Right ventricle myocardium inferior (tissue), 1 donor: ENCODE measurements around the gene IRF9. TPM values are rescaled to one million over a fixed set of nuclear protein-coding genes. Genes with fewer than 3 reads are reported as not detected.
A peak's percentile ranks its signal among the peaks of the same experiment; 100 is the strongest.
"Not testable (repeated sequence)": the region's sequence is repeated elsewhere in the genome, so short reads cannot be mapped to it uniquely, and the experiment has no call there.

Experiments
- ATAC-seq: fragments of 200-7000 bp; cut with Tn5 transposase; one replicate; pipeline ENCODE4 v1.9.1; 2020; ENCODE audit warnings: mild to moderate bottlenecking, moderate library complexity
- DNase-seq: peaks from one replicate; pipeline ENCODE4 v3.0.0; 2021; ENCODE audit errors: missing footprints
- intact Hi-C: fragments of 100-400 bp; cut with DNase I; formaldehyde crosslinking; loops from one replicate; pipeline ENCODE4 v1.11.0; 2022
- microRNA-seq: library from miRNA; unstranded; fragments of <30 nt; microRNA quantifications from one replicate; pipeline ENCODE4 v1.2.0, GENCODE V29; 2020
- total RNA-seq: library from RNA; stranded (reverse); fragmentation: NEBNext Ultra II Directional; extraction: Animal tissue kit (Norgen Biotek cat#: 25700); gene quantifications from one replicate; pipeline ENCODE4 v1.2.1, GENCODE V29; 2021
- donor health status: DM: no; HTN: yes; CAD: no; lungs with severe emphysema.

Gene IRF9
- total RNA-seq, 1 donor from 2014 or later, result 30.5 TPM

DNA sequence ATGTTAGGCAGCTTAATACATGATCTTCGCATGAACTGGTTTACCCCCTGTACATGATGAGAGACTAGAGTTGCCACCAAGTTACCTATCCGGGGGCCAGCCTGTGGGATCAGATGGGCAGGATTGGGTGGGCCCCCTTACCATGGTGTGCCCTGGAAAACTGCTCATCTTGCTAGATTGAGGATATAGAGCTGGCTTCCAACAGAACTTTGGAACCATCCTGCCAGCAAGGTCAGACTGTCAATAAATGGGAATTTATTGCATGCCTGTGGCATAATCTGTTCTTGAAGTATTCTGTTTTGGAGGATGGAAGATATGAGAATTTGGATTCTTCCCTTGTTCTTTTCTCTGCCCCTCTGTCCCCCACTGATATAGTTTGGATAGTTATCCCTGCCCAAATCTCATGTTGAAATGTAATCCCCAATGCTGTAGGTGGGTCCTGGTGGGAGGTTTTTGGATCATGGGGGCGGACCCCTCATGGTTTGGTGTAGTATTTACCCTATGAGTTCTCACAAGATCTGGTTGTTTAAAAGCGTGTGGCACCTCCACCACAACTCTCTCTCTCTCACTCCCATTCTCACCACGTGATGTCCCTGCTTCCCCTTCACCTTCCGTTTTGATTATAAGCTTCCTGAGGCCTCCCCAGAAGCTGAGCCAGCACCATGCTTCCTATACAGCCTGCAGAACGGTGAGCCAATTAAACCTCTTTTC is 37.9 kb downstream of the IRF9 start:
- intact Hi-C loops, result no loop called here
- no peak for DNase-seq
- no peak for ATAC-seq

DNA sequence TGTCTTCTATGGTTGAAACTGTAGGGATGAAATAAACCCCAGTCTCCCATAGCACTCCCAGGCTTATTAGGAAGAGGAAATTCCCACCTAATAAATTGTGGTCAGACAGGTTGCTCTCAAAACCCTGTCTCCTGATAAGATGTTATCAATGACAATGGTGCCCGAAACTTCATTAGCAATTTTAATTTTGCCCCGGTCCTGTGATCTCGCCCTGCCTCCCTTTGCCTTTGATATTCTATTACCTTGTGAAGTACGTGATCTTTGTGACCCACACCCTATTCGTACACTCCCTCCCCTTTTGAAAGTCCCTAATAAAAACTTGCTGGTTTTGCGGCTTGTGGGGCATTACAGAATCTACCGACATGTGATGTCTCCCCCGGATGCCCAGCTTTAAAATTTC is 41.5 kb downstream of the IRF9 start:
- intact Hi-C loops, ATAC-seq, DNase-seq: not testable (repeated sequence)

DNA sequence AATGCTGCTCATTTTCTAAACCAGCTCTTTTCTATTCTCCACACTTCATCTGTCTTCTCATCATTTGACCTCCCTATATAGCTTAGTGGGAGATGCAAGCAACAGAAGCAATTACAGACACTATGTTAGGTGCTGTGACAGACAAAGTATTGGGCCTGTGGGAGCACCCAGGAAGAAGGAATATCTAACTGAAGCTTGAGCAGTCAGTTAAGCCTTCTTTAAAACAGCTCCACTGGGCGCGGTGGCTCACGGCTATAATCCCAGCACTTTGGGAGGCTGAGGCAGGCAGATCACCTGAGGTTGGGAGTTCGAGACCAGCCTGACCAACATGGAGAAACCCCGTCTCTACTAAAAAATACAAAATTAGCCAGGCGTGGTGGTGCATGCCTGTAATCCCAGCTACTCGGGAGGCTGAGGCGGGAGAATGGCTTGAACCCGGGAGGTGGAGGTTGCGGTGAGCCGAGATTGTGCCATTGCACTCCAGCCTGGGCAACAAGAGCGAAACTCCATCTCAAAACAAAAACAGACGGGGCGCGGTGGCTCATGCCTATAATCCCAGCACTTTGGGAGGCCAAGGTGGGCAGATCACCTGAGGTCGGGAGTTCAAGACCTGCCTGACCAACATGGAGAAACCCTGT is 42.3 kb downstream of the IRF9 start:
- intact Hi-C loops, DNase-seq, ATAC-seq: not testable (repeated sequence)

DNA sequence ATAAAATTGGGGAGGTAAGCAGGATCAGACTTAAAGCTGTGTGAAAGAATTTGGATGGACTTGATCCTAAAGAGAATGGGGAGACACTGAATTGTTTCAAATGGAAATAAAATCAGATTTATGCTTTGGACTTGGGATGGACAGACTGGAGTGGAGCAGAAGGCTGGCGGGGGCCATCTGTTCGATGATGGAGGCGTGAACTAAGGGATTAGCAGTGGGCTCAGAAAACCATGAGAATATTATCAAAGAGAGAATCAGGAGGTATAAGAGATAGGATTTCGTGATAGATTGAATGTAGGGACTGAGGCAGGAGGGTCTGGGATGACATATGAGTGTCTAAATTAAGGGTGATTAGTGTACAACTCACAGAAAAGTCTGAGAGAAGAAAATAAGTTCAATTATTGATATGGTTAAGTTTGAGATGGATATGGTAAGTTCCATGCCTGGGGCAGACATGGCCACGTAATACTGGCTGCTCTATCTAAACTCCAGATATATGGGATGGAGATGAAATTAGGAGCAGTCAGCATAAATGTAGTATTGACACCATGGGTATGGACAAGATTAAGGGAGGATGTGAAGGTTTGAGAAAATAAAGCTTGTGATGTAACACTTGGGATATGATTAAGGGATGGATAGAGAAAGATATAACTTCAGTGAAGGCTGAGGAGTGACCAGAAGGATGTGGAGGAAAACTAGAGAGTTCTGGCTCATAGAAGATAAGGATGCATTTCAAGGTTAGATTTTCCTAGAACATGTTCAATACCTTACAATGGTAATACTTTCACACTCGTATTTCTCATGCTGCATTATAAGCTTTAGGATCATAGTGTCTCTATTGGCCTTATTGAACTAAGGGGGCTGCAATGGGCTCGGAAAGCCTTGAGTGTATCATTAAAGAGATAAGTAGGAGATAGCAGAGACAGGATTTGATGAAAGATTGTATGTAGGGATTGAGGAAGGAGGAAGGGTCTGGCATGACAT is 43.4 kb downstream of the IRF9 start:
- no peak for ATAC-seq
- no peak for DNase-seq
- intact Hi-C loops, result no loop called here

DNA sequence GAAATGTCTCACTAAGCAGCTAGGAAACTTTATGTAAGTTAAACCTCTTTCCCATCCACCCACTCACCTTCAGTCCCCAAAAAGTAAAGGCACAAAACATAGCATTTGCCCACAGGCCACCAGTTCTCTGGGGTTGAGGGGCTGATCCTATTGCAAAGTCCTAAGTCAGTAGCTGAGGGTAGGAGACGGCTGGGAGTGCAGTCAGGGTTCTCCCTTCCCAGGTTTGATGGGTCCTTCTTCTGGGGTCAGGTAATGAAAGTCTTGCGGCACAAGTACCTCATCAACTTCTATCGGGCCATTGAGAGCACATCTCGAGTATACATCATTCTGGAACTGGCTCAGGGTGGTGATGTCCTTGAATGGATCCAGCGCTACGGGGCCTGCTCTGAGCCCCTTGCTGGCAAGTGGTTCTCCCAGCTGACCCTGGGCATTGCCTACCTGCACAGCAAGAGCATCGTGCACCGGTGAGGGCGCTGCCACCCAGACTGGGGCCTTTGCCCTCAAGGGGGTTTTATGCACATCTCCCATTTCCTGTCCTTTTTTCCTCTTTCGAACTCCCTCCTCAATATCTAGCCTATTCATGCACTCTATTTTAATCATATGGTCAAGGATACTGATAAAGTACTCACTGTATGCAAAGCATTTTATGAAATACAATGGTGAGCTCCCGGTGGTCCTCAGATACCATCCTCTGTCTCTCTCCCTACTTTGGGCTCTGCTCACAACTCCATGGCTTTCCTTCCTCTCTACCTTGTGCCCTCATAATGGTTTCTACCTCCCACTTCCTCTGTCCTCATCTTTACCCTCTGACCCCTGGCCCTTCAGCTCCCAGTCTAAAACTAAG is 45.4 kb downstream of the IRF9 start:
- no peak for DNase-seq
- intact Hi-C loops, result no loop called here
- peak; percentile 11 for ATAC-seq

DNA sequence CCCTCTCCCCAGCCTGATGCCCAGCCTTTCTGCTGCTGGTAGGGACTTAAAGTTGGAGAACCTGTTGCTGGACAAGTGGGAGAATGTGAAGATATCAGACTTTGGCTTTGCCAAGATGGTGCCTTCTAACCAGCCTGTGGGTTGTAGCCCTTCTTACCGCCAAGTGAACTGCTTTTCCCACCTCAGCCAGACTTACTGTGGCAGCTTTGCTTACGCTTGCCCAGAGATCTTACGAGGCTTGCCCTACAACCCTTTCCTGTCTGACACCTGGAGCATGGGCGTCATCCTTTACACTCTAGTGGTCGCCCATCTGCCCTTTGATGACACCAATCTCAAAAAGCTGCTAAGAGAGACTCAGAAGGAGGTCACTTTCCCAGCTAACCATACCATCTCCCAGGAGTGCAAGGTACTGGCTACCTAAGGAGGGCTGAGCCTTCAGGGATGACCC is 46.1 kb downstream of the IRF9 start:
- intact Hi-C loops, result no loop called here
- no peak for DNase-seq
- ATAC-seq, result no peak

DNA sequence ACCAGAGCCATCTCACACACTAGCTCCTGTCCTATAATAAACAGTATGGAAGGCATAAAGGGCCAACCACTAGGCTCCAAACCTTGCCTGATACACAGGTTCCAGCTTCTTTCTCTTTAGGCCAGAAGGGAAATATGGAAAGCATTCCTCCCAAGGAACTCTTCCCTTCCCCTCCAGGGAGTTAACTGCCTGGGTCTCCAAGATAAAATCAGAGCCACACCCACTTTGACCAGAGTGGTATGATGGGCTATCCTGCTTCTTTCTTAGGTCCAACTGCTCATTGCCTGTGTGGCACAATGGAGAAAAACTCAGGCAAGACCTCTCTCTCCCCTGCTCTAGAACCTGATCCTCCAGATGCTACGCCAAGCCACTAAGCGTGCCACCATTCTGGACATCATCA is 46.6 kb downstream of the IRF9 start:
- ATAC-seq (no peak), DNase-seq (no peak)
- intact Hi-C loops, result no loop called here

DNA sequence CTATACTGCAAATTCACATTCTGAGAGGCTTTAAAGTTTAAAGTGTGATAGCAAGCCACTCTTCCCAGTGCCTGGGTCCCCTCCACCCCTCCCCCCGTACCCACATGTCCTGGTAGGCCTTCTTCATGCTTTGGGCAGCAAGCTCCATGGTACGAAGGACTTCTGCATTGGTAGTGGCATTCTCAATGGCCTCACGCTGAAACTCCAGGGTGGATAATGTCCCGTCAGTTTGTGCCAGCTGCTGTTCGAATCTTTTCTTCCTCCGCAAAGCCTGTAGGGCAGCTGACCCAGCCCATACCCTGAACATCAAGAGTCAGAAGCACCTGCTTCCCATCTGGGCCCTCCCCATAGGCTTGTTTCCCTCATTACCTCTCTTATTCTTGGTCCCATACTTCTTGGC is 50.2 kb downstream of the IRF9 start:
- DNase-seq (no peak), ATAC-seq (no peak)
- intact Hi-C loops, result no loop called here

DNA sequence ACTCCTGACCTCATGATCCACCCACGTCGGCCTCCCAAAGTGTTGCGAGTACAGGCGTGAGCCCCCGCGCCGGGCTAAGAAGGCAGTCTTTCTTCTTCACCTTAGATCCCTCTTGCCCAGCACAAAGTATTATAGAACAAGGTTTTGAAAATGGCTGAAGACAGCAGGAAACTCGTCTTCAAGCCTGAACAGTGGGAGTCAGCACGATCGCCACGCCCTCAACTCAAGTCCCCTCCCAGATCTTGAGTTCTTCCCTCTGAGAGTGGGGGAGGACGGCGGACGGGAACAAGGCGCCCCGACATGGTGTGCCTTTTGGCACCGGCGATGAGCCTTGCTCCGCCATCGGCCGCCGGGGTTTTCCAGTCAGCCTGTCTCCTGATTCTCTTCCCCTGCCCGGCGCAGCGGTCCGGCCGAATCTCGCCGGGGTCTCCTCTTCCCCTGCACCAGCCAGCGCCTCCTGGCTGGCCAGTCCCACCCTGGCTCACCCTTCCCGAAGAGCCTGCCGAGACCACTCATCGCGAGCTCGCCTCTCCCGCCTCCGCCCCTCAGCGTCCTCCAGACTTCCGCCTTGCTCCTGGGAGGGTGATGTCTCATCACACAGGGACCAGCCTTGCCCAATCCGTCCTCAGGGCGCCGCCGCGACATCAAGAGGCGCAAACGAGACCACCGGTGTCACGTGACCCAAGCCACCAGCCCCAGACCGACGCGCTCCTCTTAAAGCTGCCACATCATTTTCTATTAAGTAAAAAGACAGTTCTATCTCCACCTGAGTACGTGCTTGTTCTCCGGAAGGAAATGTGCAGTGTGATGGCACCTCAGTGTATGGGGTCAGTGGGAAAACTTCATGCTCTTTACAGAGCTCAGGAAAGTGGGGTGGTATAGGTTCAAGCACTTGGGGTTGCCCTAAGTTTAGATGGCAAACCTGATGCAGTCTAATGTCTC is 52.1 kb downstream of the IRF9 start, which contains the start of gene CHMP4A:
CHMP4A (minus strand) TSS at position 565 of the 942 bp plus-strand sequence; CDS start at position 516, 49 bp downstream.
- intact Hi-C loops, result no loop called here
- DNase-seq, result peak; percentile 98
- ATAC-seq, result peak; percentile 91

DNA sequence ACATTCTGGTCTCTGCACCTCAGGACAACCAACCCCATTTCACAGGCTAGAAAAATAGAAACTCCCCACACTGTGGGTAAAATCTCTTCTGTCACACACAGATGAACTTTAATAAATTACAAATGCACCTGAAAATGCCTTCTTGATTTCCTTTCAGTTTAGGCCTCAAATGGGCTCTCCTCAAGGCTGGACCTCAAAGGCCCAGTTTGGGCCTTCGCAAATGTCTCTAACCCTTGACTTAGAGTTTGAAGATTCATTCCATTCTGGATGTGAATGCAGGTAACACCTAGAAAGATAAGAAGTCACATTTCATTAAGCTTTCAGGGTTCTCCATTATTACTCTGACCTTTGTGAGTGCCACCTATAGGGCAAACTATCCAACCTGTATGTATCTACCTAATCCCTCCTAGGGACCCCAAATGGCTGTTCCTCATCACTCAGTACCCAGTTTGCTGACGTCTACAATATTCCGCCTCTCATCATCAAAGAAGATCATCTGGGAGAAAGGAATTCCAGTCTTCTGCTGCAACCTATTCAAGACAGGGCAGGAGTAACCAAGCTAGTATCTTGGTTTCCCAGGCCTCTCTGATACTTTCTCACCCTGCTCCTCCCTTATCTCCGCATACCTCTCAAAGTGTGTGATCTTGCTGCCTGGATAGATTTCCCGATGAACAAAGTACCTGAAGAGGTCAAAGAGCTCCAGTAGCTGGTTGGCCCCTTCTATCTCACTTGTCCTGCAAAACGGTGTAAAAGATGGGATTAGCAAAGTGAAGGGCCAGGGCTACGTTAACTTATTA is 53.0 kb downstream of the IRF9 start:
- DNase-seq, result no peak
- no peak for ATAC-seq
- intact Hi-C loops, result loop anchor here (2.0 kb wide), 1 partner anchor 29 kb away; the partner anchor contains the start of gene TINF2

DNA sequence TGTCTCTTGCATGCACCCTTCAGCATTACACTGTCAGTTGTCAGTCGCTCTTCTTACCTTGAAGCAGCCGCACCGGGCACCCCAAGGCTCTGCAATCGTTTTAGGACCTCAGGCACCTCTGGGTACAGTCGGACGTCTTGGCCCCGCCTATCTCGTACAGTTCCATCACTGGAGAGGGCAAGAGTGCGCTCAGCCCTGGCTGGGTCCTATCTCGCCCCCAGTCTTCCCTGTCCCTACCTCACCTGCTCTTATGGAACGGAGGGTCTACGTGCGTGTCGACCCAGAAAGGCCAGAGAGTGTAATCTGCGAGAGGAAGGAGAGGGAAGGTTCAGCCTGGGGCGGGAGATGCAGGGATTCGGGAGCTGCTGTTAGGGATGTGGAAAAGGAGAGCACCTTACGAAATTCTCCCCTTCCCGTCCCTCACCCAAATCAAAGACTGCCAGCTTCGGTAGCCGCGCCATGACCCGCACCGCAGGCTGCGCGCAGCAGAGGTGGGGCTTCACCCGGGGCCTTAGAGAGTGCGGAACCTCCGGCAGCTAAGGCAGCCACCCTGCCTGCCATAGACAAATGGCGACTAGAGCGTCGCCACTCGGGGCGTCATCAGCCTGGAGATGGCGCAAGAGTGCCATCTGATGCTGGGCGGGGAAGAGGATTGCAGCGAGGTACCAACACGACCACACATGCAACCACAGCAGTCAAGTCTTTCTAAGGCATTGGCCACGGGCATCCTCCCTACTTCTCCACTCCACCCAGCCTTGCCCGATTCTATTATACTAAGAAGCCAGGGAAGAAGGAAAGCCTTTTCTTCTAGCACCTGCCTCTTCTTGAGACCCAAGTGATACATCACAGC is 54.7 kb downstream of the IRF9 start, which contains the start of gene MDP1:
MDP1 (minus strand) TSS at position 572 of the 850 bp plus-strand sequence; CDS start at position 461, 111 bp downstream.
- peak; percentile 94 for DNase-seq
- intact Hi-C loops, result loop anchor here (2.0 kb wide), 2 partner anchors 17 to 27 kb away; partner anchors contain the start of genes GMPR2, NEDD8 and TINF2
- ATAC-seq, result peak; percentile 82

Small RNA genes lying within 50 kb of the gene (microRNA-seq; reads per million reads assigned to microRNA genes)
- gene MIR7703, result not detected

Other genes starting within 250 kb of the IRF9 start
- 29.7 TPM for gene DHRS4, start 207.5 kb upstream of the IRF9 start, total RNA-seq
- gene DHRS4L2, start 172.3 kb upstream of the IRF9 start, total RNA-seq, result 16.3 TPM
- 0.08 TPM for gene CARMIL3, start 109.3 kb upstream of the IRF9 start, total RNA-seq
- not detected for gene CPNE6, start 89.7 kb upstream of the IRF9 start, total RNA-seq
- 4.3 TPM for gene PCK2, start 67.0 kb upstream of the IRF9 start, total RNA-seq
- gene DCAF11, start 46.5 kb upstream of the IRF9 start, total RNA-seq, result 84.7 TPM
- 1.8 TPM for gene NRL, start 46.3 kb upstream of the IRF9 start, total RNA-seq
- 129 TPM for gene FITM1, start 30.6 kb upstream of the IRF9 start, total RNA-seq
- 140 TPM for gene PSME1, start 25.1 kb upstream of the IRF9 start, total RNA-seq
- gene EMC9, start 19.7 kb upstream of the IRF9 start, total RNA-seq, result 14.6 TPM
- 109 TPM for gene PSME2, start 14.7 kb upstream of the IRF9 start, total RNA-seq
- gene RNF31, start 13.8 kb upstream of the IRF9 start, total RNA-seq, result 33.4 TPM
- 2.4 TPM for gene REC8, start 10.8 kb downstream of the IRF9 start, total RNA-seq
- gene IPO4, start 27.6 kb downstream of the IRF9 start, total RNA-seq, result 10.5 TPM
- 23.2 TPM for gene TM9SF1, start 34.2 kb downstream of the IRF9 start, total RNA-seq
- gene TSSK4, start 44.4 kb downstream of the IRF9 start, total RNA-seq, result 0.43 TPM
- gene CHMP4A, start 52.2 kb downstream of the IRF9 start, total RNA-seq, result 28.5 TPM
- gene MDP1, start 54.8 kb downstream of the IRF9 start, total RNA-seq, result 17.0 TPM
- 218 TPM for gene NEDD8, start 71.1 kb downstream of the IRF9 start, total RNA-seq
- 29.1 TPM for gene GMPR2, start 71.7 kb downstream of the IRF9 start, total RNA-seq
- gene TINF2, start 81.4 kb downstream of the IRF9 start, total RNA-seq, result 33.0 TPM
- gene TGM1, start 101.9 kb downstream of the IRF9 start, total RNA-seq, result 1.1 TPM
- 21.5 TPM for gene RABGGTA, start 110.3 kb downstream of the IRF9 start, total RNA-seq
- 8.3 TPM for gene DHRS1, start 138.5 kb downstream of the IRF9 start, total RNA-seq
- 23.0 TPM for gene NOP9, start 138.6 kb downstream of the IRF9 start, total RNA-seq
- 4.3 TPM for gene CIDEB, start 146.7 kb downstream of the IRF9 start, total RNA-seq
- gene LTB4R2, start 148.9 kb downstream of the IRF9 start, total RNA-seq, result 0.57 TPM
- gene LTB4R, start 150.2 kb downstream of the IRF9 start, total RNA-seq, result 2.1 TPM
- 27.3 TPM for gene ADCY4, start 173.8 kb downstream of the IRF9 start, total RNA-seq
- gene RIPK3, start 178.7 kb downstream of the IRF9 start, total RNA-seq, result 4.2 TPM
- gene NFATC4, start 206.9 kb downstream of the IRF9 start, total RNA-seq, result 28.4 TPM
- gene NYNRIN, start 237.7 kb downstream of the IRF9 start, total RNA-seq, result 9.5 TPM